ENCODE results near the gene LRP1-AS.

The LRP1-AS gene

GRCh38 chr12:57118711-57119271 is 28.6 kb downstream of the LRP1-AS start:
- peaks cover 7% of the 10 kb centered on the region for H3K4me1 ChIP-seq (ENCODE audit: control insufficient read depth, insufficient read depth, low read length, poor library complexity, severe bottlenecking)
- H3K36me3 ChIP-seq (ENCODE audit: control insufficient read depth, insufficient read depth, low read length): no peaks in the 10 kb centered on the region
- no peak overlapping the region for H3K4me3 ChIP-seq (ENCODE audit: extremely low read depth, insufficient read depth, low read length, poor library complexity, severe bottlenecking)
- WGBS, 2 experiments (ENCODE audit: insufficient coverage in 2 of 2): 80% methylated on average over 1 of the region's 1 CpG
- peaks cover 2% of the 10 kb centered on the region for H3K9me3 ChIP-seq (ENCODE audit: control insufficient read depth, low read length)
- no peak overlapping the region for H3K27ac ChIP-seq (ENCODE audit: low read depth, low read length, severe bottlenecking)

- 89 to 99% methylated on average over 5 of the region's 5 CpGs for WGBS, 2 experiments (ENCODE audit: insufficient coverage in 2 of 2)
- peaks cover 14% of the 10 kb centered on the region for H3K4me1 ChIP-seq (ENCODE audit: control insufficient read depth, insufficient read depth, low read length, poor library complexity, severe bottlenecking)
- H3K27ac ChIP-seq (ENCODE audit: low read depth, low read length, severe bottlenecking): no peak overlapping the region
- no peak overlapping the region for H3K4me3 ChIP-seq (ENCODE audit: extremely low read depth, insufficient read depth, low read length, poor library complexity, severe bottlenecking)
- H3K36me3 ChIP-seq (ENCODE audit: control insufficient read depth, insufficient read depth, low read length): no peaks in the 10 kb centered on the region
- no peaks in the 10 kb centered on the region for H3K9me3 ChIP-seq (ENCODE audit: control insufficient read depth, low read length)
Observed at GRCh38 chr12:57116580-57117281, 30.7 kb downstream of the LRP1-AS start.

- Histone ChIP-seq H3K9me3 (ENCODE audit: control insufficient read depth, low read length) (no peaks in the 10 kb centered on the region), H3K4me1 (ENCODE audit: control insufficient read depth, insufficient read depth, low read length, poor library complexity, severe bottlenecking) (peaks cover 7% of the 10 kb centered on the region), H3K36me3 (ENCODE audit: control insufficient read depth, insufficient read depth, low read length) (peaks cover 6% of the 10 kb centered on the region), H3K27ac (ENCODE audit: low read depth, low read length, severe bottlenecking) (no peak overlapping the region), H3K4me3 (ENCODE audit: extremely low read depth, insufficient read depth, low read length, poor library complexity, severe bottlenecking) (peak overlapping the region; percentile 49)
- WGBS, 2 experiments (ENCODE audit: insufficient coverage in 2 of 2): 63 to 68% methylated on average over 6 to 7 of the region's 9 CpGs
Observed at GRCh38 chr12:57112492-57113294, 34.7 kb downstream of the LRP1-AS start.

GRCh38 chr12:57111031-57111734 is 36.2 kb downstream of the LRP1-AS start, which contains the start of gene STAT6:
TSS of gene STAT6 (minus strand) at chr12:57111362. CDS start at chr12:57108278, 3,084 bp downstream.
- Histone ChIP-seq H3K9me3 (ENCODE audit: control insufficient read depth, low read length) (no peaks in the 10 kb centered on the region), H3K4me3 (ENCODE audit: extremely low read depth, insufficient read depth, low read length, poor library complexity, severe bottlenecking) (peak within 1 kb of the TSS; percentile 49), H3K4me1 (ENCODE audit: control insufficient read depth, insufficient read depth, low read length, poor library complexity, severe bottlenecking) (peaks cover 7% of the 10 kb centered on the region), H3K27ac (ENCODE audit: low read depth, low read length, severe bottlenecking) (peak within 1 kb of the TSS; percentile 90), H3K36me3 (ENCODE audit: control insufficient read depth, insufficient read depth, low read length) (peaks cover 17% of the 10 kb centered on the region)
- WGBS, 2 experiments (ENCODE audit: insufficient coverage in 2 of 2): 8% methylated on average over 7 of the region's 13 CpGs; no CpG with 5 or more reads in 1 of the 2 experiments

- Histone ChIP-seq H3K4me3 (ENCODE audit: extremely low read depth, insufficient read depth, low read length, poor library complexity, severe bottlenecking) (peak overlapping the region; percentile 49), H3K27ac (ENCODE audit: low read depth, low read length, severe bottlenecking) (peak overlapping the region; percentile 90), H3K4me1 (ENCODE audit: control insufficient read depth, insufficient read depth, low read length, poor library complexity, severe bottlenecking) (peaks cover 7% of the 10 kb centered on the region), H3K9me3 (ENCODE audit: control insufficient read depth, low read length) (no peaks in the 10 kb centered on the region), H3K36me3 (ENCODE audit: control insufficient read depth, insufficient read depth, low read length) (peaks cover 25% of the 10 kb centered on the region)
- WGBS, 2 experiments (ENCODE audit: insufficient coverage in 2 of 2): 9 to 10% methylated on average over 11 to 20 of the region's 28 CpGs
Observed at GRCh38 chr12:57110104-57111030, 37.1 kb downstream of the LRP1-AS start.

GRCh38 chr12:57109207-57110103 is 38.0 kb downstream of the LRP1-AS start:
- H3K4me1 ChIP-seq (ENCODE audit: control insufficient read depth, insufficient read depth, low read length, poor library complexity, severe bottlenecking): peaks cover 7% of the 10 kb centered on the region
- peak overlapping the region; percentile 49 for H3K4me3 ChIP-seq (ENCODE audit: extremely low read depth, insufficient read depth, low read length, poor library complexity, severe bottlenecking)
- H3K36me3 ChIP-seq (ENCODE audit: control insufficient read depth, insufficient read depth, low read length): peaks cover 34% of the 10 kb centered on the region
- peak overlapping the region; percentile 90 for H3K27ac ChIP-seq (ENCODE audit: low read depth, low read length, severe bottlenecking)
- 86 to 92% methylated on average over 3 to 4 of the region's 7 CpGs for WGBS, 2 experiments (ENCODE audit: insufficient coverage in 2 of 2)
- H3K9me3 ChIP-seq (ENCODE audit: control insufficient read depth, low read length): no peaks in the 10 kb centered on the region

- peaks cover 43% of the 10 kb centered on the region for H3K36me3 ChIP-seq (ENCODE audit: control insufficient read depth, insufficient read depth, low read length)
- H3K9me3 ChIP-seq (ENCODE audit: control insufficient read depth, low read length): no peaks in the 10 kb centered on the region
- 91 to 96% methylated on average over 6 to 7 of the region's 7 CpGs for WGBS, 2 experiments (ENCODE audit: insufficient coverage in 2 of 2)
Observed at GRCh38 chr12:57107456-57108155, 39.8 kb downstream of the LRP1-AS start.

GRCh38 chr12:57106021-57106708 is 41.3 kb downstream of the LRP1-AS start:
- Histone ChIP-seq H3K4me3 (ENCODE audit: extremely low read depth, insufficient read depth, low read length, poor library complexity, severe bottlenecking) (no peak overlapping the region), H3K9me3 (ENCODE audit: control insufficient read depth, low read length) (no peaks in the 10 kb centered on the region), H3K36me3 (ENCODE audit: control insufficient read depth, insufficient read depth, low read length) (peaks cover 43% of the 10 kb centered on the region), H3K27ac (ENCODE audit: low read depth, low read length, severe bottlenecking) (no peak overlapping the region), H3K4me1 (ENCODE audit: control insufficient read depth, insufficient read depth, low read length, poor library complexity, severe bottlenecking) (peaks cover 7% of the 10 kb centered on the region)
- whole genome bisulfite sequencing, 2 experiments (ENCODE audit: insufficient coverage in 2 of 2): 93 to 97% methylated on average over 7 to 9 of the region's 9 CpGs

More at GRCh38 chr12:57107456-57108155, 39.8 kb downstream of the LRP1-AS start:
- Histone ChIP-seq H3K27ac (ENCODE audit: low read depth, low read length, severe bottlenecking) (no peak overlapping the region), H3K4me1 (ENCODE audit: control insufficient read depth, insufficient read depth, low read length, poor library complexity, severe bottlenecking) (peaks cover 3% of the 10 kb centered on the region), H3K4me3 (ENCODE audit: extremely low read depth, insufficient read depth, low read length, poor library complexity, severe bottlenecking) (no peak overlapping the region)

Measured in mesodermal cell (in vitro differentiated cells).